ENCODE measurements around the gene BTBD16.

Gene BTBD16

DNA sequence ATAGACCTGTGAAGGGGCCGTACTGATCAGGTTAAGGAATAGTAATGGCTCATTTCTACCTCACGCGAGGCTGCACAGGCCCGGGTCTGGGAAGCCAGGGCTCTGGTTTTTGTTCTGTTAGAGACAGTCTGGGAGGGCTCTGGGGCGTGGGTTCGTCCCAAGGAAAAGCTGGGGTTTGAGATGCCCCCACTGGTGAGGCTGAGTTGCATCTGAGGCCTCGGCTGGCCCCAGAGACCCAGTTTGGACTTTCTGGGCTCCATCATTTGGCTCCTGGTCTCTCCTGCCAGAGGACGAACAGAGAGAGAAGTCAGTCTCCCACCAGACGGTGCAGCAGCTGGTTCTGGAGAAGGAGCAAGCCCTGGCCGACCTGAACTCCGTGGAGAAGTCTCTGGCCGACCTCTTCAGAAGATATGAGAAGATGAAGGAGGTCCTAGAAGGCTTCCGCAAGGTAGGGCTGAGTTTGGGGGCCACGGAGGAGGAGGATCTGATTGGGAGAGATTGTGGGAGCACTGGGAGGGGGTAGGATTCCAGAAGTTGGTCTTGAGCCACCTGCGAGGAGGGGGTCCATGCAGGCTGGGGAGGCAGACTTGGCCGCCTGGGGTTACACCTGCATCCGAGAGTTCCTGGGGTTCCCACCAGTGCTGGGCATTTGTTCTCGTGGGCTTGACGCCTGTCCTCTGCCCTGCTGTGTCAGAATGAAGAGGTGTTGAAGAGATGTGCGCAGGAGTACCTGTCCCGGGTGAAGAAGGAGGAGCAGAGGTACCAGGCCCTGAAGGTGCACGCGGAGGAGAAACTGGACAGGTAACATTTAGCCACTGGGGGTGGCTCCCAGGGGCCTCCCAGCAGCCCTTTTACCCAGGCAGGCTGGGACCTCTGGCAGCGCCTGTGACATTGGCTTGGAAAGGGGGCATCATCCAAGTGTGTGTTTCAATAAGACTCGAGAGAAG lies 22.5 kb upstream of the BTBD16 start:
- DNase-seq = no peak

DNA sequence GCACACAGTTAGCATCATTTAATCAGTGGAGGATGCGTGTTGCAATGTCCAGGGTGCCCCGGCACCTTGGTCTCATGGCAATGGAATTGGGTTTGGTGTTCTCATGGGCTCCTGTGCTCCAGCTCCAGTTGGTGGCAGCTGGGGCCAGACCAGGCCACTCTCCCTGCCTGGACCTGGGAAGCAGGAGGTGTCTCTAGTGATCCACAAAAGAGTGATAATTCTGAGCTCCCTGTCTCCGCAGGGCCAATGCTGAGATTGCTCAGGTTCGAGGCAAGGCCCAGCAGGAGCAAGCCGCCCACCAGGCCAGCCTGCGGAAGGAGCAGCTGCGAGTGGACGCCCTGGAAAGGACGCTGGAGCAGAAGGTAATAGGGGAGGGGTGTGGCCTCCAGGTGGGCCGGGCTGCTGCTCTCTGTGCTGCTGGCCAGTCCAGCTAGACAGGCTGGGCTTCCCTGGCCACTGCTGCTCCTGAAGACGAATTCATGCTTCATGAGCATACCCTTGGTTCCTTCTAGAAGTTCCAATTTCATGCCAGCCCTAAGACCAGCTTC lies 21.7 kb upstream of the BTBD16 start:
- no peak for DNase-seq

DNA sequence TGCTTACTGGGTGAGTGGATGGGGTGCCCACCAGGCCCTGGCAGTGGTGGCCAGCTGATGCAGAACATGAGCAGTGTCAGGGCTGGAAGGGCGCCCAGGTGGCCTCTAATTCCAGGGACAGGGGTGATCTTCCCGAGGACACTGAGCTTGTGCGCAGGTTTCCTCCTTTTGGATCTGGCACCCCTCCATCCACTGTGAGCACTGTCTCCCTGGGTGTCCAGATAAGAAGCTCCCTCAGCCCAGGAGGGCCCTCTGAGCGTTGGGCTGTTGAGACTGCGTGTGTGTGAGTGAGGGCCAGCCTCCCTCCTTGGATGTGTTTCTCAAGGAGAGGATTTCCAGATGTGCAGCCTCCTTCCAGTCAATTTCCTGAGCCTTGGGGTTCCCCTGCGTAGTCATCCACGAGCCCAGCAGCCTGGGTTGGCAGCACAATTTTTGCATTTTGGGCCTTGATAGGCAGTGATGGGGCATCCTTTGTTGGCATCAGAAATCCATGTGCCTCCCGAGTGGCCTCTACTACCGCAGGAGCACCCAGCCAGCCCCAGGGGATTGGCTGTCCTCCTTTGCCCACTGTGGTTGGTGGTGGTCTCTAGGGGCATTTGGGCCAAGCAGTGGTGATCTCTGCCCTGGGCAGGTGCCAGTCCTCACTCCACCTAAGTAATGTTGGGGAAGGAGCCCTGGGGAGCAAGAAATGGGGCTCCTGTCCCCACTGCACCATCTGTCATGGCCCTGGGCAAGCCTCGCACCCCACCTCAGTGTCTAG lies 20.9 kb upstream of the BTBD16 start:
- no peak for DNase-seq

DNA sequence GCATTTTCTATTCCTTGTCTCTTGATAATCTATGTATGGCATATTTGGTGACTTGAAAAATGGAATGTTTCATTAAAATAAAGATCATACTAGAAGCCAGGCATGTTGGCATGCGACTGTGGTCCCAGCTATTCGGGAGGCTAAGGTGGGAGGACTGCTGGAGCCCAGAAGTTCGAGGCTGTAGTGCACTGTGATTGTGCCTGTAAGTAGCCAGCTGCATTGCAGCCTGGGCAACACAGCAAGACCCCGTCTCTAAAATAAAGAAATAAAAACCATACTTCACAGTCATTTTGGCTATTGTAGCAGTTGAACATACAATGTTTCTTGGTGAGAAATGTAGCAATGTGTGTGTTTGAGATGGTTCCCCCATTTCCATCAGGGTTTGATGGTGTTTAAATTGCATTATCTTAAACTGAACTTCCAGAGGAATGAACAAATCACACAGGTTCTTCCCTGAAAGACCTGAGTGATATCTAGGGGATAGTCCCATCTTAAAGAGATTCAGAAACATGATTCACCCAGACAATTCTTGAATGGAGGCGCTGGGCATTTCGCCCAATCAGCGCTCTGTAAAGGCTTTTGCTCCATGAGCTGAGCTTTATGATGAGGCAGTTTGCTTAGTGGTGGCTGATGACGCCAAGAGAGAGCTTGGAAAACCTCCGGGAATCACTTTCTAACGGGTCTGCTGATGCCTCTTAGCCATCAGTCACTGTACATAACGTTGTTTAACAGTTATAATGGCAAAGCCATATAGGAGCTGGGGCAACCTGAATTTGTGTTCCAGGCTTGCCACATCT lies 19.4 kb upstream of the BTBD16 start:
- no peak for DNase-seq

DNA sequence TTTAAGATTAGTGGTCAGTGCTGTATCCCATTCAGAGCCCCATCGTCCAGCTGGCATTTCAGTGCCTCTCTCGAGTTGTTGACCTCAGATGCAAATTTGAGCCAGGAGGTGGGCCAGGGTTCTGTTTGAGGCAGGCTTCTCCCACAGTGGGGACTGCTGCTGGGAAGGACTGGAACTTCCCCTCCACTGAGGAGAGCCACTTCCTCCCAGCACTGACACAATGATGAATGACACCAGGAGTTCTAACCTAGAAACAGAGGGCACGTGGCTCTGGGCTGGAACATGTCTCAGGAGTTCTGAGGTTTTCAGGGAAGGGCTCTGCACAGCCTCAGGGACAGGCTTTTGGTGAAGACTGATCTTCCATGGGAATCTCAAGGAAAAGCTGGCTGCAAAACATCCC lies 18.3 kb upstream of the BTBD16 start:
- no peak for DNase-seq

DNA sequence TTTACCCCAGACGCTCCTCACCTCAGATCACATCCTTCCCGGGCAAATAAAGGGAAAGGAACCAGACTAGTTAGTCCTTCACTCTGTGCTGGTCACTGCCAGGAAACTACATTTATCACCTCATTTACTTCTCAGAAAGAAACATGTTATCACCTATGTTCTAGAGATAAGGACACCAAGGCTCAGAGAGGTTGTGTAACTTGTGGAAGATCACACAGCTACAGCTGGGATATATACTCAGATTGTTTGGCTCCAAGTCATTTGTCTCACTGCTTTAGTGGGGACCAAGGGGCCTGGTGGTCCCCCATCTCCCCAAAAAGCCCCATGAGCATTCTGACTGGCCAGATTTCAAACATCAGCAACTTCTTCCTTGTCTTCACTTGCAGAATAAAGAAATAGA lies 17.5 kb upstream of the BTBD16 start:
- DNase-seq = no peak

DNA sequence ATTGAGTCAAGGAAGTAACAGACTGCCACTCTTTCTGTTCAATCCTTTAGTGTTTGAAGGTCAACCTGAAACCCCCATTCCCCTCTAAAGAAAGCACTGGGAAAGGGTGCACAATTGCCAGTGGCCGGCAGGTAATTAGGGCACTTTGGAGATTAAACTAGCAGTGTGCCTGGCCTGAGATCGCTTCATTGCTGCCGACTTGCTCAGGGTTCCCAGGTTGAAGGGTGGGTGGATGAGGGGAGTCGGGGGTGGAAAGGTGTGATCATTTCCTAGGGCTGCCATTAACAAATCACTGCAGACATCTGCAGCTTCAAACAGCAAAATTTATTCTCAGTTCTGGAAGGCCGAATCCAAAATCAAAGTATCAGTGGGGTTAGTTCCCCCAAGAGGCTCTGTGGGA lies 16.3 kb upstream of the BTBD16 start:
- DNase-seq = no peak

DNA sequence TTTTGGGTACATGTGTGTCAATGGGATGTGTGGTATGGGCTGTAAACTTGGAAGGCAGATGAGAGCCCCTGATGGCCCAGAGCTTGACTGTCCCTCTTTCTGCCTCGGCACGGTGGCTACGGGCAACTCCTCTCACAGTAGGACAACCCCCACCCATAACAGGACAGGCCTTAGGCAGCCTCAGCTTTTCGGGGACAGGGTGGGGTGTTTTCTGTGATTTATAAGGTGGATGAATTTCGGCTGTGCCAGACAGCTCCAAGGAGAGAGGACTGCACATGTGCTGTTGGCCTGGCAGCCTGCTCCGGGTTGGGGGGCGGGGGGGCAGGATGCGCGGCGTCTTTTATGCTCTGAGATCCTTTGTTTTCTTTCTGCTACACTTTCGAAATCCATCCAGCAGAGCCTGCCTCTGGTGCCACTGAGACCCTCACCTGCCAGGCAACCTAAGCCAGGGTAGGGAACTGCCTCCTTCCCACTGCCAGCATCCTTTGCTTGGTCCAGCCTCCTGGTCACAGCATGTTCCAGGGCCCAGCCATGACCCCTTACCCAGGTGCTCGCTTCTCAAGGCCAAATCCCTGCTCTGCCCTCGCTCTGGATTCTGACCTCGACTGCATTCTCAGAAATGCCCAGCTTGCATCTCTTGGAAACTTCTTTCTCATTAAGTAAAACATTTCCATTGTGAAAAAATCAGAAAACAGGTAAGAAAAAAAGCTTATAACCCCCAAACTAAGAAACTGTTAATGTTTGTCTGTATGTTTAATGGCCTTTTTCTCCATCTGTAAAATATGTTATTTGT lies 15.4 kb upstream of the BTBD16 start:
- no peak for DNase-seq

DNA sequence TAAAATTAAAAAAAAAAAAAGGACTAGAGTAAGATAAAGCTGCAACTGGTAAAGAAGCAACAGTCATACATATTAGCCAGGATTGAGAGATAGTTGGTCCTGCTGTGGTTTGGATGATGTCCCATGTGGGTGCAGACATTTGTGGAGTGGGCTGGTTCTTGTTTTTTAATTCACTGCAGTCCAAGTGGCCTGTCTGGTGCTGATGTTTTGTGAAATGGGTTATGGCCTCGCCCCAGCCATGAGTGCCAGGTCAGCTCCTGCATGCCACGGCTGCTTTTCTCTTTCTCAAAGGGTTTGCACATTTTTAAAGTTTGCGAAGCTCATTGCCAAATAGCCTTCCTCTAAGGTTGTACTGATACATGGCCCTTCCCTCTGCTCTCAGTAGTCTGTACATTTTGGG lies 14.1 kb upstream of the BTBD16 start:
- DNase-seq = no peak

DNA sequence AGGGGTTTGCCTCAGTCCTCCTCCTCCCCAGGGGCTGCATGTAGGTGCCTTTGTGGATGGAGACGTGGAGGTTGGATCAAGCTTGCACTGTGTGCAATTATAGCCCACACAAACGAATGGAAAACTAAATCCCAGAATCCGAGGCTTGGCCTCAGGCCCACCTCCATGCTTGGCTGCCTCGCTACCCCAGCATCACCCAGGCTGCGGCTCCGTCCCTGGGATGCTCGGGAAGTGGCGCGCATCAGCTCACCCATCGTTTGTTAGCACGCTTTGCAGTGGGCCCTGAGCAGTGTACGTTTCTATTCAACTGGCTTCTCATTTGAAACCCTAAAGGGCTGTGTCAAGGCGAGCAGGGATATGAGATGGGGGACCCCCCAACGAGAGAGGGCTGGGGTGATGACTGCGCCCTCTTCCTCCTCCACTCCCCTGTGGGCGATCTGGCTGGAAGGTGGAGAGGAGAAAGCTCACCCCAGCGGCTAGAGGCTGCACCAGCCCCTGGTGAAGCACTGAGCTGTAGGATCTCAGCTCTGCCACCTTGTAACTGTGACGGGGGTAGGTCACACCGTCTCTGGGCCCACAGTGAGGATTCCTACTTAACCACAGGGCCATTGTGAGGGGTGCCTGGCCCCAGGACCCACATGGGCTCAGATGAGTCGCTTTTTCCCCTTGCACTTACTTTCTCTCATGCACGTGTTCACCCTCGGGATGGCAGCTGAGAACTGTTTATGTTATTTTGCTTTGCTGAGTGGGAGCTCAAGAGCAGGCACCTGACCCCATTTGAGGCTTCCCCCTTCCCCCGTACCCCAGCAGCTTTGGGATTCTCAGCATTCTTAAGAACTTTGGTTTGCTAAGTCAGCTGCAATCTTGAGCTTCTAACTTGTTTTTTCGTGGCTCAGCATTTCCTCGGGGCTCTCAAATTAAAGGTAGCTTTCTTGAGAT lies 12.7 kb upstream of the BTBD16 start:
- no peak for DNase-seq

DNA sequence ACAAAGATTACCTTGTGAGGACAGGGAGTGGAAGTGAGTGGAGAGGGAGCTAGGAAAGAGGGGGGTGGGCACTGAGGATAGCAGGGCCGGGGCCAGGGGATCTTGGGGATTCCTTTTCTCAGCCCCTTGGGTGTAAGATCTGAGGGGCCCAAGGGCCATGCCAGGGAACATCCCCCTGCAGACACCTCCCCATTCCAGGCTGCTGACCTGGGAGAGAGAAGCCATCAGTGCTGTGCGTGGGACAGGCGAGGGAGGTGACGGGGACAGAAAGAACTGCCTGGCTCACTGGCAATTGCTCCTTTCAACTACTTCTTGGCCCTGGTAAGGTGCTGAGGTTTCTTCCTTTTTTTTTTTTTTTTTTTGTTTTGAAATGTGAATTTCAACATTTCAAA lies 12.0 kb upstream of the BTBD16 start:
- DNase-seq = no peak

DNA sequence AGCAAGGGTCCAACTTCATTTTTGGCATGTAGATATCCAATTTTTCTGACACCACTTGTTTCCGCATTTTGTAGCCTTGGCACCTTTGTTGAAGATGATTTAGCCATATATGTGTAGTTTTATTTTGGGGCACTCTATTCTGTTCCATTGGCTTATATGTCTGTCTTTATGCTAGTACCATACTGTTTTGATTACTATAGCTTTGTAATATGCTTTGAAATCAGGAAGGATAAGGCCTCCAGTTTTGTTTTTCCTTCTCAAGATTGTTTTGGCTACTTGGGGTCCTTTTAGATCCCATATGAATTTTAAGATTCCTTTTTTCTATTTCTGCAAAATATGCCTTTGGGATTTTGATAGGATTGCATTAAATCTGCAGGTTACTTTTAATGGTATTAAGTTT lies 9.5 kb upstream of the BTBD16 start:
- no peak for DNase-seq

DNA sequence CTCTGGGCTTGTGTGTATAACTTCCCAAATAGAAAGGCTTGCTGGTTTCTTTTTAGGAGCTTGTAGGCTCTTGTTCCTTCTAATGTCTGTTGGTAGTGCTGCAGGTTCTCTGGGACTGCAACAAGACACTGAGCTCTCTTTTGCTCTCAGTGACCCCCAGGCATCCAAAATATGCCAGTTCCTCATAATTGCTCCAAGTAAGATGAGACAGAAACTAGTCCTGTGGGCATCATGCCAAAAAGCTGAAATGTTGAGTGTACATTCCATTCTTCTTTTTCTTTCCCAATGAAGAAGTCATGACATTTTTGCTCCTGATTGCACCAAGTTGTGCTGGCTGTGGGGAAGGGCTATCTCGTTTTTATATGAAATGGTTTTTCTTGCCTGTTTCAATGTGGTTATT lies 7.1 kb upstream of the BTBD16 start:
- no peak for DNase-seq

DNA sequence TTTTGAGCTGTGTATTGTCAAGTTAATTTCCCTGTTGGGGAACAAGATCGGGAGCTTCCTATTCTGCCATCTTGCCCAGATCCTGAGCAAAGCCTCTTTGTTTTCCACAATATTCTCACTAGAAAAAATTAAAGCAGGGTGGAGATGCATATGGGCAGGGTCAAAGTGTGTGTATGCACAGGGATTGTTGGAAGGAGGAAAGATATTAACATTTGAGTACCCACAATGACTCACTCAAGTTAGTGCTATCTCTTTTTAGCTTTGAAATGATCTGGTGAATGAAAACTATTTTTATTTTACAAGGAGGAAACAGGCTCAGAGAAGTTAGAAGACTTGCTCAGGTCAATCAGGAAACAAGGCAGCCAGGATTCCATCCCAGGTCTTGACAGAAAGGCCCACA lies 6.7 kb upstream of the BTBD16 start:
- DNase-seq = no peak

DNA sequence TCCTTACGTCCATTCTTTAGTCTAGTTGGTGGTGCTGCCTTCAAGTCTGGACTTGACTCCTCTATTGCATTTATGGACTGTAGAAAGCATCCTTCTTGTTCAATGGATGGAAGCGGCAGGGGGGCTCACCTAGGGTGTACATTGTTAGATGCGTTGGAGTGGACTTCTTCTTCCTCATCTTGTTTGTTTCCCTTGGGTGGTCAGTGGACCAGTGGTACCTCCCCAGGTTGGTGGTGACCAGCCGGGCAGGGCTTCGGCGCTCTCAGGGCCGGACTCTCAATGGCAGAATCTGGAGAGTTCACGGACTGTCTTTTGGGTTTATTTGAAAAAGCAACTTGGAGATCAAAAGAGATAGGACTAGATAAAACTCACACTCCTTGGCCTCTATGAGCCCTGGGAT lies 6.2 kb upstream of the BTBD16 start:
- DNase-seq = no peak

DNA sequence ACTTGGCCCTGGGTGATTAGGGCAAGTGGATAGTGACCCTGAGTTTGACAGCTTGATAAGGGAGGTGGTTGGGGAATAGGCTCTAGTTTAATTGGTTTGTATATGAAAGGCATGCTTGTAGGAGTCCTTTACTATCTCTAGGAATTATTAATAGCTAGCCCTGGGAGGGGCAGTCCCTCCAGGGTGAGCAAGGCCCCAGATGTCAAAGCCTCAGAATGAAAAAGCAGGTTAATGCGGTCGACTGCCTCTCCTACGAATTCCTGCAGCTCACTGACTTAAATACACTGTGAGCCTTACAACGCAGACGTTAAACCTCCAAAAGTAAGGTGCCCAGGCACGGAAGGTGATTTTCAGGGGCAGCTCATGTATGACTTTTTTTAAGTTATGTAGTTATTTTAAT lies 5.2 kb upstream of the BTBD16 start:
- no peak for DNase-seq

DNA sequence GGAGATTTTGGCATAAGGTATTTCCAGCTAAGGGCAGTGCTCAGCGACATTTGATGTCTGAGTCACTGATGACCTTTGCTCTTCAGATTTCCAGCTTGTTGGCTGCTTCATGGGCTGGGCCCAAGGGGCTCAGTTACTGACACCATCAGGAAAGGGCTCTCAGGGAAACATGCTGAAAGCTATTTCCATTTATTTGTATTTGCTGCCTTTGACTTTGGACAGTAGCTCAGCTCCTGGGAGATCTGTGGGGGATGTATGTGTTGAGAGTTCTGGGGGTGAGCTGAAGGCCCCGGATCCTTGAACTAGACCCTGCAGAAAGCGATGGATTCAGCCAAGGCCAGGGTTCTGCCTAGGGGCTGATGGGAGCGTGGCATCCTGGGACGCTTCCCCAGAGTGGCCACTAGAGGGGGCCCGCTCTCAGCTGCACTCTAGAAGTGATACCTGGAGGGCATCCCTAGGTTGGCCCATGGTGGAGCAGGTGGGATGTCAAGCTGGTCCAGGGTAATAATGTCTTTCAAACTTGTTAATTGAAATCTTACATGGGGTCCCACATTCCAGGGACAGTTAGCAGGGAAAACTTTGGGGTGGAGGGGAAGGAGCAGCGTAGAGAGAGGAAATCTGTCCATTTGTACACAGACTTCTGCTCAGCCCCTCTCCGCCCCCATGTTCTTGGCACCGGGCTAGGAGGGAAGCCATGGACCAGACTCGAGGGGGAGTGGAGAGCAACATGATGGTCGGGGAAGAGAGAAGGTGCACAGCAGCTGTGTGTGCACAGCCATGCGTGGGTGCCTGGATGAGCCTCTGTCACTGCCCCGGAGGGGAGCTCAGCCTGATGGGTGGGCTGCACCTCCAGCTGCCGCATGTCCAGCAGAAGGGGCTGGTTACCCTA lies 3.0 kb upstream of the BTBD16 start:
- peak; percentile 19 to 23 for DNase-seq

DNA sequence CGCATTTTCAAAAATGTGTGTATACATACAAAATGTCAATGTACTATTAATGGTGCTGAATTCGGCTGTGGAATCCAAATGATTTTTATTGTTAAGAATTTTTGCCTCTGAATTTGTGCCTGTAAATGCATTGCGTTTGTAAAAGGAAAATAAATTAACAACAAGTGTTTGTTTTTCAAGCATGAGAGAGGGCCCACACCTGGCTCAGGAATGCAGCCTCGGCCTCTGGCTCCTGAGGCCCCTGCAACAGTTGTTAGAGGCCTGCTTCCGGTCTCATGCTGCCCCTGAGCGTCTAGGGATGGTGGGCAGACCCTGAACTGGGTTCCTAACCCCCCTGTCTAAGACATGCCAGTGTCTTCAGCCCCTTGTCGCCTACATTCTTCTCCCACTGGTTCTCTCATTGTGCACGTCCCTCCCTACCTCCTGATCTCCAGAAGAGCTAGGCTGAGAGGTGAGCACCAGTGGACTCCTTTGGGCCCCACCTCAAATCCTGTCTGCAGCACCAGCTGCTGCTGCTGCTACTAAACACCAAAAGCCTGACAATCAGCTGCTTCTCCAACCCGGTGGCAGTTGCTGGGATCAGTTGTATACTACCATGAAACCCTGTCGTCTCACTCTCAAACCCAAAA lies 1.9 kb upstream of the BTBD16 start:
- no peak for DNase-seq

DNA sequence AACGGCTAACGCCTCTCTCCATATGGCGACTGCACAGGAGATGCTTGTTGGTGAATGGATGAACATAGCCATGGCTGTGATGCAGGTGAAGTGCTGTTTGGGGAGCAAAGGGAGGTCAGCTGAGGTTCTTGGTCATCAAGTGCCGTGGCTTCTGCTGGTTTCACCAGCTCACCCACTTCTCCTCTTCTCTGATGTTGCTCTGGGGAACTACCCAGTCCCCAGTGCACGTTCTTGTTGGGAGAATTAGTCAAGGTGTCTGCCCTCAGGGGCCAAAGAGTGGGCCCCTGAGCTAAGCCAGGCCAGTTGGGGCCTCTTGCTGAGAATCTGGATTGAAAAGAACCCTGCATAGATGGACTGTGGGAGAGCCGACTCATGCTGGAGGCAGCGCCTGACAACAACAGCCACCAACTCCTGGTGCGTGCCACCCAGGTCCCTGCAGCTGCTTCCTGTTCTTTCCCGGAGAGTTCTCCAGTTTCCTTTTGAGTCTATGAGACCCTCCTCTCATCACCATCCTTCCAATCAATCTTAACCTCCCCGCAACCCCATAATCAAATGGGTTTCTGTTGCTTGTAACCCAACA lies 3.0 kb downstream of the BTBD16 start:
- DNase-seq = no peak
